Erythroblast (primary cell): ENCODE measurements around the gene YWHAG.
"Not testable (repeated sequence)": the region's sequence is repeated elsewhere in the genome, so short reads cannot be mapped to it uniquely, and the experiment has no call there.

ENCODE experiments used
- DNase-seq, 2 experiments: peaks; one replicate each; lab custom pipeline; 2025; lab: John Stamatoyannopoulos, UW
- GATA1 ChIP-seq: IDR thresholded peaks from 2 replicates; pipeline ENCODE4 v1.6.1; 2011; ENCODE audit warnings: low read depth, mild to moderate bottlenecking, control low read depth, low read length, moderate library complexity
- POLR2A ChIP-seq: IDR thresholded peaks from 2 replicates; pipeline ENCODE4 v1.6.1; 2011; ENCODE audit warnings: mild to moderate bottlenecking, low read length

Gene YWHAG

DNA sequence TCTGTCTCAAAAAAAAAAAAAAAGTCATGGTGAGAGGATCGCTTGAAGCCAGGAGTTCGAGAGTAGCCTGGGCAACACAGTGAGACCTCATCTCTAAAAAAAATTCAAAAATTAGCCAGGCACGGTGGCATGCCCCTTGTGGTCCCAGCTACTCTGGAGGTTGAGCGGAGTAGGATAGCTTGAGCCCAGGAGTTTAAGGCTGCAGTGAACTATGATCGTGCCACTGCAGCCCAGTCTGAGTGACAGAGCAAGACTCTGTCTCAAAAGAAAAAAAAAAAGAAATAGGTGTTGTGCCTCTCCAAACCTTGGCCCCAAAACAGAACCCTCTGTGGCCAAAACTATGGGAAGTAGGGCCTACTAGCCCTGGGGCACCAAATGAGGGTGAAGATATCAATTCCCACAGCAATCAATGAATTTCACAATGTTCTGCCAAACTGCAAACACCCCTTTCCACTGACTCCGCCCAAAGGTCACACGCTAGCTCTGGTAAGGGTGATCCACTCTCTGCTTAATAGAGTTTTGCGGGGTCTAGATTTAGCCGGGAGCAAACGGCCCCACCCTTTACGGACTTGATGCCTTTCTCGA lies 33.8 kb upstream of the YWHAG start:
- no peak for DNase-seq
- no peak for TF ChIP-seq POLR2A
- no peak for TF ChIP-seq GATA1

DNA sequence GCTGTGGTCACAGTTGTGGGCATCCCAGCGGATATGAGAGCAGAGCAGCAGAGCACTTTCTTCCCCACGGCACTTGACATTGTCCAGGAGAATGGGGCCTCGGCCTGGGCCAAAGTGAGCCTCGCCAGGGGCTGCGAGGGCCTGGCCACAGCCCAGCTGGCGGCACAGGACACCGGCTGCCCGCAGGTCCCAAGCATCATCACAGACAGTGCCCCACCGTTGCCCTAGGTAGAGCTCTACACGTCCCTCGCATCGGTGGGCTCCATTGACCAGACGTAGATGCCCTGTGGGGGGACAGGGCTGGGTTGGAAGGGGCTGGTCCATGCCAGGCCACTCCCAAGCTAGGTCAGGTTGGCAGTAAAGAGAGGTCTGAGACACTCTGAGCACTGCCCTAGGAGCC lies 31.3 kb upstream of the YWHAG start:
- no peak for DNase-seq
- TF ChIP-seq POLR2A (no peak), GATA1 (no peak)

DNA sequence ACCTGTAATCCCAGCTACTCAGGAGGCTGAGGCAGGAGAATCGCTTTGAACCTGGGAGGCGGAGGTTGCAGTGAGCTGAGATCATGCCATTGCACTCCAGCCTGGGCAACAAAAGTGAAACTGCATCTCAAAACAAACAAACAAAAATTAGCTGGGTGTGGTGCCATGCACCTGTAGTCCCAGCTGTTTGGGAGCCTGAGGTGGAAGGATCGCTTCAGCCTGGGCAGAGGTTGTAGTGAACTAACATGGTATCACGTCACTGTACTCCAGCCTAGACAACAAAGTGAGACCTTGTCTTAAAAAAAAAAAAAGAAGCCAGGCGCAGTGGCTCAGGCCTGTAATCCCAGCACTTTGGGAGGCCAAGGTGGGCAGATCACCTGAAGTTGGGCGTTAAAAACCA lies 29.0 kb upstream of the YWHAG start:
- DNase-seq, result not testable (repeated sequence)

DNA sequence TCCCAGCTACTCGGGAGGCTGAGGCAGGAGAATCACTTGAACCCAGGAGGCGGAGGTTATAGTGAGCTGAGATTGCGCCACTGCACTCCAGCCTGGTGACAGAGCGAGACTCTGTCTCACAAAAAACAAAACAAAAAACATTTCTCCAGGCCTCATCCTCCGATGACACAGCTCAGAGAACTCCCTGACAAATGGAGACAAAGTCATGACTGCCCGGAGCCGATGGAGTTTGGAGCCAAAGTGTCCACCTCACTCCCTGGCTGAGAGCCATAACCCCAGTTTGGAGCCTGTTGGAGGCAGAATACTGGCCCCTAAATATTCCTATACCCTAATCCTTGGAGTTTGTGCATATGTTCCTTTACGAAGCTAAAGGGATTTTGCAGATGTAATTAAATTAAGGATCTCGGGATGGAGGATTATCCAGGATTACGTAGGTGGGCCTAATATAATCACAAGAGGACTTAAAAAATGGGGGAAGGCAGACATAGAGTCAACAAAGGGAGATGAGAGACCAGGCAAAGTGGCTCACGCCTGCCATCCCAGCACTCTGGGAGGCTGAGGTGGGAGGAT lies 28.0 kb upstream of the YWHAG start:
- no peak for TF ChIP-seq POLR2A
- TF ChIP-seq GATA1, result no peak
- DNase-seq, result no peak

DNA sequence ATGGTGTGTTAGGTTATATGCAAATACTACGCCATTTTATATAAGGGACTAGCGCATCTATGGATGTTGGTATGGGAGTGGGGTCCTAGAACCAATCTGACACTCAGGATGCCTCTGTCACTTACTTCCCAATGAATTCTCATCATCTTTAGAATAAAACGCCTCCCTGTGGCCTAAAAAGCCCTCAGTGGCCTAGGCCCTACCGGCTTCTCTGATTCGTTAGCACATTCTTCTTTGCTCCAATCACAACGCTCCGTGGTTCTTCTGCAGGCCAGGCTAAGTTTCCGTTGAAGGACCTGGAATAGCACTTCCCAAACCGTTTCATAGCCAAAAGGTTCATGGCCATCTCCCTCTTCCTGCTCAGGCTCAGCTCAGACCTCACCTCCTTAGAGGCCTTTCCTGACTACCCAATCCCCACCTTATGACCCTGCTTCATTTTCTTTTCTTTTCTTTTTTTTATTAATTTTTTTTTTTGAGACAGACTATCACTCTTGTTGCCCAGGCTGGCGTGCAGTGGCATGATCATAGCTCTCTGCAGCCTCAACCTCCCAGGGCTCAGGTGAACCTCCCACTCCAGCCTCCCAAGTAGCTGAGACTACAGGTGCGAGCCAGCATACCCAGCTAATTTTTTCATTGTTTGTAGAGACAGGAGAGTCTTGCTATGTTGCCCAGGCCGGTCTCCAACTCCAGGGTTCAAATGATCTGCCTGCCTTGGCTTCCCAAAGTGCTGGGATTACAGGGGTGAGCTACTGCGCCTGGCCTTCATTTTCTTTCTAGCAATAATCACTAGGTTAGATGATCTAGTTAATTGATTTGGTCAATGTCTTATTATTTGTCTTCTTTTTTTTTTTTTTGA lies 24.5 kb upstream of the YWHAG start:
- DNase-seq, result peak; percentile 35 to 42
- TF ChIP-seq GATA1, result no peak
- TF ChIP-seq POLR2A, result no peak

DNA sequence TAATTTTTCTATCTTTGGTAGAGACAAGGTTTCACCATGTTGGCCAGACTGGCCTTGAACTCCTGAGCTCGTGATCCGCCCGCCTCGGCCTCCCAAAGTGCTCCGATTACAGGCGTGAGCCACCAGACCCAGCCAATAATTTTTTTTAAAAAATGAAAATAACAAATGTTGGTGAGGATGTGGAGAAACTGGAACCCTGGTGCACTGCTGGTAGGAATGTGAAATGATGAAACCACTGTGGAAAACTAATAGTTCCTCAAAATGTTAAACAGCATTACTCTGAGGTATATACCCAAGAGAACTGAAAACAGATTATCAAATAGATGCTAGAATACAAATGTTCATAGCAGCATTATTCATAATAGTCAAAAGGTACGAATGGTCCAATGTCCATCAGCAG lies 23.0 kb upstream of the YWHAG start:
- TF ChIP-seq POLR2A (no peak), GATA1 (no peak)
- DNase-seq, result no peak

DNA sequence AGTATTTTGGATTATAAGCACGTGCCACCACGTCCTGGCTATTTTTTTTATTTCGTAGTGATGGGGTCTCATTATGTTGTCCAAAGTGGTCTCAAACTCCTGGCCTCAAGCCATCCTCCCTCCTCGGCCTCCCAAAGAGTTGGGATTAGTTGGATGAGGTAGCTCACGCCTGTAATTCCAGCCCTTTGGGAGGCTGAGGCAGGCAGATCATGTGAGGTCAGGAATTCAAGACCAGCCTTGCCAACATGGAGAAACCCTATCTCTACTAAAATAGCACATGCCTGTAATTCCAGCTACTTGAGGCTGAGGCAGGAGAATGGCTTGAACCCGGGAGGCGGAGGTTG lies 21.8 kb upstream of the YWHAG start:
- no peak for DNase-seq
- TF ChIP-seq GATA1 (no peak), POLR2A (no peak)

DNA sequence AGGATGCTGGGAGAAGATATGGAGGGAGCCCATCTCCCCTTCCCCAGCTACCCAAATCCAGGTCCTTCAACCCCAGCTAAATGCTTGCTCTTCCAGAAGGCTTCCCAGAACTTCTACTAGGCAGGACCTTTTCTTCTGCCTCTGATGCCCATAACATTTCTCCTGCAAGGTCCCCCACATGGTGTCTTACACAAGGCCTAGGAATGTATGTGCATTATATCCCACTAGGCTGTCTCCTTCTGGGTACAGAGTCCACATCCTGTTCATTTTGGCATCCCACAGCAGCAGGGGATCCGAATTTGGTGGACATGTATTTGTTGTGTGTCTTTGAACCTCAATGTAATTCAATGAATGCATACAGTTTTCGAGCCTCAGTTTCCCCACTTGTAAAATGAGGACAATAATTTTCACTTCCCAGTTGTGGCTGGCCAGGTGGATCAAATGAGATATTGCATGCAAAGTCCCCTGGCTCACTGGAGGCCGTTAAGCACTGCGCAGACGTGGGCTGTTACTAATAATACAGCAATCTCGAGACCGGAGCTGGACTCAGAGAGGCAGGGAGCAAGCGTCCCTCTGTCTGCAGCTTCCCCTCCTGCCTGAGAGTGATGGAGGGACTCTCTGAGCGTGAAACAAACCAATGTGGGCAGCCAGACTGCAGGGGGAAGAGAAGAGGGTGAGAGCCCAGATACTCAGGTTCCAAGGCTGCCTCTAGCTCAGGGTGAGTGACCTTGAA lies 18.6 kb upstream of the YWHAG start:
- no peak for DNase-seq
- no peak for TF ChIP-seq POLR2A
- no peak for TF ChIP-seq GATA1

DNA sequence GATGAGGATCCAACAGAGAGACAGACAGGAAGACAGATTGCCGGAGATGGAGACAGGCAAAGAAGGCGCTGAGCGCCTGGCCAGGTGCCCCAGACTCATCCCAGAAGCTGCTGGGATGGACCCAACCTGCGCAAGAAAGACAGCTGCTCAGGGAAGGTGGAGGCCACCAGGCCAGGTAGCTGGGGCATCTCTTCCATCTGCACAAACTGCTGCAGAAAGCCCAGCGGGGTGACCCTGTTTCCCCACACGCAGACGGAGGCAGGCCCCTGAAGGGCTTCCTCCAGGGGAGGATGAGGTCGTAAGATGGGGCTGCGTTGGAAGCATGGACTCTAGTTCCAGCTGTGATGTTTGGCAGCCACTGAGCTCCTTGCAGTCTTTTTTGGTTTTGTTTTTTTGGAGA lies 16.5 kb upstream of the YWHAG start:
- TF ChIP-seq GATA1 (no peak), POLR2A (no peak)

DNA sequence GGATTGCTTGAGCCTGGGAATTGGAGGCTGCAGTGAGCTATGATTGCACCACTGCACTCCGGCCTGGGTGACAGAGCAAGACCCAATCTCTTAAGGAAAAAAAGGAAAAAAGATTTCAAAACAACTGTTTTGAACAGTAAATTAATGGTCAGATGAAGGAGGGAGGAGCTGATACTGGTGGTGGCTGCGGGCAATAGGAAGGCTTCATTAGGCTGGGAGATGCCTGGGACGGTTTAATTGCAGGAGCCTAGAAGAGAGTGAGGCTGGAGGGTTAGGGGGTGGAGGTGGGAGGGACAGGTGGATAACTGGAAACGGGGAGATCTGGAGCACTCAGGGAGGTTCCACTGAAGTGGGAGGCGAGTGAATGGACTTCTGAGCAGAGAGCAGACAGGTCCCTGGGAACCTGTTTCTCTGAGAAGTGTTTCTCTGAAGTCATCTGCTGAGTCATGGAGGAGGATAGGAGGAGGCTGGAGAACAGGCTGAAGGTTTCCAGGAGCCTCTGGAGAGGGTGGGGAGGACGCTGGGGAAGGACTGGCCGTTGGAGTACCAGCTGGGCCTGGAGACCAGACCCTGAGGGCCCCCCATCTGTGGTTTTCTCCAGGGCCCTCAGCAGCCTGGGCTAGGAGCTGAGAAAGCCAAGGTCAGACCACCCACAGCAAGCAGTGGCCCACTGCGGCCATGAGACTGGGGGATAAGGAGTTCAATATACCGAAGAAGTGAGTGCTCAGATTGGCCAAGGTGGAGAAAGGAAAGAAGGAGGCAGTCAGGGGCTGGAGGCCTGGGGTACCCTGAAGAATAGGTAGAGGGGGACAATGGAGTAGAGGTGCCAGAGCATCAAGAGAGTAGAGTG lies 14.4 kb upstream of the YWHAG start:
- peak; percentile 79 to 87 for DNase-seq
- TF ChIP-seq POLR2A, result peak; percentile 26
- no peak for TF ChIP-seq GATA1

More for the DNA sequence above, 16.5 kb upstream of the YWHAG start:
- no peak for DNase-seq

DNA sequence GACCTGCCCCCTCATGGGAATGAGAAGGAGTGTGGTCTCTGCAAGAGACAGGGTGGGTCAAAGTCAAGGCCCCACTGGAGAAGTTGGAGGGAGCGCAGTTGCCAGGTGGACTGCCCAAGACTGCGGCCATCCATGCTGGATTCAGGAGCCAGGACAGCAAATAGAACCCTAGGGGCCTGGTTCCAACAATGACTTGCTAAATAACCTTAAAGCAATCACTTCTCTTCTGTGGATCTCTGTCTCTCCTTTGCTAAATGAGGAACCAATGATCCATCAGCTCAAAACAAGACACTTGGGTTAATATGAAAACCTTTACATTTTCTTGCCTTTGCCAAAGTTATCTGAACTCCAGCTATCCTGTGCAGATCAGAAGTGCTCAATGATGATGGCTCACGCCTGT lies 12.6 kb upstream of the YWHAG start:
- no peak for TF ChIP-seq POLR2A
- TF ChIP-seq GATA1, result no peak
- no peak for DNase-seq

DNA sequence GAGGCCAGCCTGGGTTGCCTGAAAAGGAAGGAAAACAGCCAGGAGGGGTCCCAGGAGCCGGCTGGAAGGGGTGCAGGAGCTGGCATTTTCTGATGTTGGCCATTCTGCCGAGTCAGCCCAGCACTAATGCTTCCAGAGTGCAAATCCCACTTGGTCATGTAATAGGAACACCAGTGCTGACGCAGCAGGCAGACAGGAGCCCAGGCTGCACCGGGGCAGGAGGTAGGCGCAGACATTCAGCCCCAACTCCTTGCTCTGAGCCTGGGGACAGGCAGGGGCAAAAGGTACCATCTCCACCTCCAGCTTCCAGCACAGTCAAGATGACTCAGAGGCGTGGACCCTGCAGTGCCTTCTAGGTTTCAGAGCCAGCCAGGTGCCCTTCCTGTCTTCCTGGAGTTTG lies 10.2 kb upstream of the YWHAG start:
- DNase-seq, result no peak
- TF ChIP-seq POLR2A (no peak), GATA1 (no peak)

DNA sequence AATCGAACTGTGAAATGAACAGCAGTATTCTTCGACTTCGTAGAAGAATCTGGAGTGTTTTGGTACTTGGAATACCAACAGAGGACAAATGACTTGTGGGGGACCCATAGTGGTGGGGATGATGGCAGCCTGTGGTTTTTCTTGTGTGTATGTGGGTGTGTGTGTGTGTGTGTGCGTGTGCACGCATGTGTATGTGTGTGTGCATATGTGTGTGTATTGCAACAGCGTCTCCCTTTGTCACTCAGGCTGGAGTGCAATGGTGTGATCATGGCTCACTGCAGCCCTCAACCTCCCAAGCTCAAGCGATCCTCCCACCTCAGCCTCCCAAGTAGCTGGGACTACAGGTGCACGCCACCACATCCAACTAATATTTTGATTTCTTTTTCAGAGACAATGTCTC lies 9.4 kb upstream of the YWHAG start:
- no peak for TF ChIP-seq GATA1
- TF ChIP-seq POLR2A, result no peak

More for the DNA sequence above, 9.4 kb upstream of the YWHAG start:
- DNase-seq, result no peak
